ENCODE measurements around the gene BAD.

The BAD gene

DNA sequence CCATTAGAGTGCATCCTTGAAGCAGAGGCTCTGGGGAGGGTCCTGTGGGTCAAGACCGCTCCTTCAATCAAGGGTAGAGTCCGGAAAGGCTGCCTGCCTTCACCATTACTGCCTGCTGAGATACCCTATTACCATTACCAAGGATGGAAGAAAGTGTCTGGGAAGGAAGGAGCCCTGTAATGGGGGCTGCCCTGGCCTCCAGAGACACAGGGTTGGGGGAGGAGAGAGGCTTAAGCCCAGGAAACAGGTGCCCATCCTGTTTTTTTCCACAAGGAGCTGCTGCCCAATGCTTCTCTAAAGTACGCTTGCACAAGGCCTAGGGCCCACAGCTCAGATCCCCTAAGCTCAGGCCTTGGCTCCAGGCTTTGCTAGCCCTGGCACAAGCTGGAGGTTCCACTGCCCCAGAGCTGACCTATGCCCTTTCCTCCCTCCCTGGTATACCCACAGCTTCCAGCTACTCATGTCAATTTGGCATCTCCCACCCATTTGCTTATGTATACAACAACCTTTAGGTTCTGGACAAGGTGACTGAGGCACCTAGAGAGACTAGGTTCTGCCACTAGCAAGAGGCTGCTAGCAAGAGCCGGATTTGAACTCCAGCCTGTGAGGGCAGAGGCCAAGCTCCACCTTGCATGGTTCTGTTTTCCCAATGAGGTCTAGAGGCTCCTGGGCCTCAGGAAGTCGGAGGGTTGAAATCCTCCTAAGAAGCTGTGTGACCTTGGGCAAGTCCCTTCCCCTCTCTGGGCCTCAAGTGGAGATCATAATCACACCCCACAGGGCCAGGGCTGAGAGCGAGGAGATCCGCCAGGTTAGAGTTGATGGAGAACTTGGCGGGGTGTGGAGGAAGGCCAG, 34.7 kb downstream of the BAD start:
- TF ChIP-seq, protein P1, sequence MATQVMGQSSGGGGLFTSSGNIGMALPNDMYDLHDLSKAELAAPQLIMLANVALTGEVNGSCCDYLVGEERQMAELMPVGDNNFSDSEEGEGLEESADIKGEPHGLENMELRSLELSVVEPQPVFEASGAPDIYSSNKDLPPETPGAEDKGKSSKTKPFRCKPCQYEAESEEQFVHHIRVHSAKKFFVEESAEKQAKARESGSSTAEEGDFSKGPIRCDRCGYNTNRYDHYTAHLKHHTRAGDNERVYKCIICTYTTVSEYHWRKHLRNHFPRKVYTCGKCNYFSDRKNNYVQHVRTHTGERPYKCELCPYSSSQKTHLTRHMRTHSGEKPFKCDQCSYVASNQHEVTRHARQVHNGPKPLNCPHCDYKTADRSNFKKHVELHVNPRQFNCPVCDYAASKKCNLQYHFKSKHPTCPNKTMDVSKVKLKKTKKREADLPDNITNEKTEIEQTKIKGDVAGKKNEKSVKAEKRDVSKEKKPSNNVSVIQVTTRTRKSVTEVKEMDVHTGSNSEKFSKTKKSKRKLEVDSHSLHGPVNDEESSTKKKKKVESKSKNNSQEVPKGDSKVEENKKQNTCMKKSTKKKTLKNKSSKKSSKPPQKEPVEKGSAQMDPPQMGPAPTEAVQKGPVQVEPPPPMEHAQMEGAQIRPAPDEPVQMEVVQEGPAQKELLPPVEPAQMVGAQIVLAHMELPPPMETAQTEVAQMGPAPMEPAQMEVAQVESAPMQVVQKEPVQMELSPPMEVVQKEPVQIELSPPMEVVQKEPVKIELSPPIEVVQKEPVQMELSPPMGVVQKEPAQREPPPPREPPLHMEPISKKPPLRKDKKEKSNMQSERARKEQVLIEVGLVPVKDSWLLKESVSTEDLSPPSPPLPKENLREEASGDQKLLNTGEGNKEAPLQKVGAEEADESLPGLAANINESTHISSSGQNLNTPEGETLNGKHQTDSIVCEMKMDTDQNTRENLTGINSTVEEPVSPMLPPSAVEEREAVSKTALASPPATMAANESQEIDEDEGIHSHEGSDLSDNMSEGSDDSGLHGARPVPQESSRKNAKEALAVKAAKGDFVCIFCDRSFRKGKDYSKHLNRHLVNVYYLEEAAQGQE (IDR thresholded peaks at IDR 0.05; ENCODE audit: insufficient read depth in 1 of 2, low read depth in 2 of 2, low read length in 2 of 2) = no peak
- TF ChIP-seq SIN3A (IDR thresholded peaks at IDR 0.05; ENCODE audit: borderline replicate concordance, insufficient read depth, low read length) (no peak), TAF1 (IDR thresholded peaks at IDR 0.05; ENCODE audit: borderline replicate concordance, insufficient read depth, low read length) (no peak)

DNA sequence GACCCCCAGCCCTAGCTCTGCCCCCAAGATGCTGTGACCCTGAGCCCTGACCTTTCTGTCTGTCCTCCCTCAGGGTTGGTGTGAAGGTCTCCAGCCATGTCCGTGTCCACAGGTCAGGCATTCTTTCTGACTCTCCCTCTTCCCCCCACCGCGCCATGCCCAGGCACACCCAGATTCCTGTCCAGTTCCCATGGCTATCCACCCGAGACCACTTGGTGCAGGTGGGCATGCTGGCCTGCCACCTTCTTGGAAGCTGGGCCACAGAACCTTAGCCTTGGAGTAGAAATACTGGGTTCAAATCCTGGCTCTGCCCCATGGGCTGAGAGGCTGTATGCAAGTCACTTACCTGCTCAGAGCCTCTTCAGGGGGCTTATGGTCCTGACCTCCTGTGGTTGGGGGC, 35.4 kb downstream of the BAD start:
- TF ChIP-seq FOXP2 (optimal IDR thresholded peaks at IDR 0.05; ENCODE audit: borderline replicate concordance, extremely low read depth, extremely low read length, insufficient read depth) (no peak), SIN3A (IDR thresholded peaks at IDR 0.05; ENCODE audit: borderline replicate concordance, insufficient read depth, low read length) (no peak), TAF1 (IDR thresholded peaks at IDR 0.05; ENCODE audit: borderline replicate concordance, insufficient read depth, low read length) (no peak), POLR2AphosphoS5 (IDR thresholded peaks at IDR 0.05; ENCODE audit: low read depth, low read length) (no peak)
- TF ChIP-seq, protein P1 (IDR thresholded peaks at IDR 0.05; ENCODE audit: insufficient read depth in 1 of 2, low read depth in 2 of 2, low read length in 2 of 2) = no peak

DNA sequence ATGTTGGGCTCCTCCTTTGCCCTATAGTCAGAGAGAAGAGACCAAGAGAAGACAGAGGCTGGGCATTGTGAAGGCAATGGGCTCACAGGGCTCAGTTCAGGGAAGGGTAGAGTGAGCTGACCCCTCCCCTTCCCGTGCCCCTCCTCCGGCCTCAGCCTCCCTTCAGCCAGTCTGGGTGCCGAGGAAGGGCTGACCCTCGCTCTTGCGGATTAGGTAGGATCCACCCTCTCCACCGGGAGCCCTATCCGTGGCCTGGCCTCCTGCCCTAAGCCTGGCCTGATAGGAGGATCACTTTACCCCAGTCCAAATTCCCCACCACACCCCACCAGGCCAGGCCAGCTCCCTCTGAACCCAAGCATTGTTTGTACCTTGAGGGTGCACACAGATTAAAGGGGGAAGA, 35.9 kb downstream of the BAD start:
- TF ChIP-seq TAF1 (IDR thresholded peaks at IDR 0.05; ENCODE audit: borderline replicate concordance, insufficient read depth, low read length) (no peak), SIN3A (IDR thresholded peaks at IDR 0.05; ENCODE audit: borderline replicate concordance, insufficient read depth, low read length) (no peak), FOXP2 (optimal IDR thresholded peaks at IDR 0.05; ENCODE audit: borderline replicate concordance, extremely low read depth, extremely low read length, insufficient read depth) (no peak), POLR2AphosphoS5 (IDR thresholded peaks at IDR 0.05; ENCODE audit: low read depth, low read length) (no peak)
- TF ChIP-seq, protein P1 (IDR thresholded peaks at IDR 0.05; ENCODE audit: insufficient read depth in 1 of 2, low read depth in 2 of 2, low read length in 2 of 2) = no peak

DNA sequence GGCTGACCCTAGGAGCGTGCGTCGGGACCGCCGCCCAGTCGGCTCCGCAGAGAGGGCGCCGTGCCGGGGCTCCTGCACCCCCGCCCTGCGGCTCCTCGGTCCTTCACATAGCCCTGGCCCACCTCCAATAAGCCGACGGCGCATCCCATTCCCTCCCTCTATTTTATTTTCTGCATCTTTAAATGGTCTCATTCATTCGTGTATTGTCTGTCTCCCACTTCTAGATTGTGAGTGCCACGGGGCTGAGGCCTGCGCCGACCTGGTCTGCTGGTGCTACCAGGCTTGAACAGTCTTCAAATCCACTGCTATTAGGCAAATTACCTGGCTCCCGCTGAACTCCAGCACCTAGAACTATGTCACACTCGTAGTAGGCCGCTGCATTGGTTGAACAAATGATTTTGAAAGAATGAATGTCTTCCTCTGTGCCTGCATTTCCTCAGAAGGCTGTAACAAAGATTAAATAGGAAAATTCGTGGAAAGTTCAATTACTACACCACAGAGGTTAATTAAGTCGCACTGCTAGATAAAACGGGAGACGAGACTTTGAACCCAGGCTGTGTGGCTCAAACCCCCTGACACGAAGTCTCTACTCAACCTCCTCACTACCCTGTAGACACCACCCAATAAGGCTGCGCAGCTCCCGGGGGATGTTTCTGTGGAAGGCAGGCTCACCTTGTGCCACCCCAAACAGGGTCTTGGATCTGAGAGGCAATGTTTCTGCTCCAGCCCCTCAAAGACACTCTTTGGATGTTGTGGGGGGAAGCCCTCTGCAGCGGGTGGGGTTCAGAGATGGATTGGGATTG, 36.5 kb downstream of the BAD start:
- no peak for TF ChIP-seq TAF1 (IDR thresholded peaks at IDR 0.05; ENCODE audit: borderline replicate concordance, insufficient read depth, low read length)
- TF ChIP-seq POLR2AphosphoS5 (IDR thresholded peaks at IDR 0.05; ENCODE audit: low read depth, low read length) = no peak
- TF ChIP-seq, protein P1 (IDR thresholded peaks at IDR 0.05; ENCODE audit: insufficient read depth in 1 of 2, low read depth in 2 of 2, low read length in 2 of 2) = no peak
- no peak for TF ChIP-seq FOXP2 (optimal IDR thresholded peaks at IDR 0.05; ENCODE audit: borderline replicate concordance, extremely low read depth, extremely low read length, insufficient read depth)
- no peak for TF ChIP-seq SIN3A (IDR thresholded peaks at IDR 0.05; ENCODE audit: borderline replicate concordance, insufficient read depth, low read length)

Data from PFSK-1 (cell line).